Measurements from ENCODE around the gene ATXN7.
A peak's percentile ranks its signal among the peaks of the same experiment; 100 is the strongest.

The ATXN7 gene

GRCh38 chr3:63960048-63960711 is 96.5 kb downstream of the ATXN7 start:
- TF ChIP-seq, protein P1, sequence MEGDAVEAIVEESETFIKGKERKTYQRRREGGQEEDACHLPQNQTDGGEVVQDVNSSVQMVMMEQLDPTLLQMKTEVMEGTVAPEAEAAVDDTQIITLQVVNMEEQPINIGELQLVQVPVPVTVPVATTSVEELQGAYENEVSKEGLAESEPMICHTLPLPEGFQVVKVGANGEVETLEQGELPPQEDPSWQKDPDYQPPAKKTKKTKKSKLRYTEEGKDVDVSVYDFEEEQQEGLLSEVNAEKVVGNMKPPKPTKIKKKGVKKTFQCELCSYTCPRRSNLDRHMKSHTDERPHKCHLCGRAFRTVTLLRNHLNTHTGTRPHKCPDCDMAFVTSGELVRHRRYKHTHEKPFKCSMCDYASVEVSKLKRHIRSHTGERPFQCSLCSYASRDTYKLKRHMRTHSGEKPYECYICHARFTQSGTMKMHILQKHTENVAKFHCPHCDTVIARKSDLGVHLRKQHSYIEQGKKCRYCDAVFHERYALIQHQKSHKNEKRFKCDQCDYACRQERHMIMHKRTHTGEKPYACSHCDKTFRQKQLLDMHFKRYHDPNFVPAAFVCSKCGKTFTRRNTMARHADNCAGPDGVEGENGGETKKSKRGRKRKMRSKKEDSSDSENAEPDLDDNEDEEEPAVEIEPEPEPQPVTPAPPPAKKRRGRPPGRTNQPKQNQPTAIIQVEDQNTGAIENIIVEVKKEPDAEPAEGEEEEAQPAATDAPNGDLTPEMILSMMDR (IDR thresholded peaks at IDR 0.05; ENCODE audit: control insufficient read depth, extremely low read depth, insufficient read depth): no peak
- H3K4me3 ChIP-seq (ENCODE audit: low read depth, low read length): no peak overlapping the region
- DNase-seq (ENCODE audit: low read depth): no peak

DNA sequence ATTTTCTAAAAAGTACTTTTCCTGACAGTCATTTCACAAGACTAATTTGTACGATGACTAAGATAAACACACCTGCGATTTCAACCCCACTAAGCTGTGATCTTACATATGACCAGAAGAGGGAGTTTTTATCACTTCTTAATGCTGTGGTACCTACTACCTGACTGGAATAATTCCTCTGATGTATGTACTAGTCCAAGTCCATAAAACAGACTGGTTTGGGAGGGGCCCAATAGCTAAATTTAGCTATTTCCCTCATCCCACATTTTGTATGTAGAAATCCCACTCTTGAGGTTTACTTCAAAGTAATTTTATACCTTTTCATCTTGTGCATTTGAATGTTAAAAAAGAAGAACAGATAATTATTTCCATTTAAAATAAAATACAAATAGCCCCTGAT is 98.2 kb downstream of the ATXN7 start:
- no peak overlapping the region for H3K4me3 ChIP-seq (ENCODE audit: low read depth, low read length)
- peak; percentile 46 for DNase-seq (ENCODE audit: low read depth)
- TF ChIP-seq, protein P1 (IDR thresholded peaks at IDR 0.05; ENCODE audit: control insufficient read depth, extremely low read depth, insufficient read depth): peak; percentile 63

GRCh38 chr3:63963496-63963895 is 99.8 kb downstream of the ATXN7 start:
- no peak overlapping the region for H3K4me3 ChIP-seq (ENCODE audit: low read depth, low read length)
- no peak for DNase-seq (ENCODE audit: low read depth)
- TF ChIP-seq, protein P1 (IDR thresholded peaks at IDR 0.05; ENCODE audit: control insufficient read depth, extremely low read depth, insufficient read depth): no peak

GRCh38 chr3:63964681-63965485 is 101.2 kb downstream of the ATXN7 start:
- TF ChIP-seq, protein P1 (IDR thresholded peaks at IDR 0.05; ENCODE audit: control insufficient read depth, extremely low read depth, insufficient read depth): no peak
- H3K4me3 ChIP-seq (ENCODE audit: low read depth, low read length): no peak overlapping the region
- no peak for DNase-seq (ENCODE audit: low read depth)

- DNase-seq (ENCODE audit: low read depth): no peak
- TF ChIP-seq, protein P1 (IDR thresholded peaks at IDR 0.05; ENCODE audit: control insufficient read depth, extremely low read depth, insufficient read depth): no peak
- H3K4me3 ChIP-seq (ENCODE audit: low read depth, low read length): no peak overlapping the region
These were observed 102.3 kb downstream of the ATXN7 start for GRCh38 chr3:63966007-63966406.

DNA sequence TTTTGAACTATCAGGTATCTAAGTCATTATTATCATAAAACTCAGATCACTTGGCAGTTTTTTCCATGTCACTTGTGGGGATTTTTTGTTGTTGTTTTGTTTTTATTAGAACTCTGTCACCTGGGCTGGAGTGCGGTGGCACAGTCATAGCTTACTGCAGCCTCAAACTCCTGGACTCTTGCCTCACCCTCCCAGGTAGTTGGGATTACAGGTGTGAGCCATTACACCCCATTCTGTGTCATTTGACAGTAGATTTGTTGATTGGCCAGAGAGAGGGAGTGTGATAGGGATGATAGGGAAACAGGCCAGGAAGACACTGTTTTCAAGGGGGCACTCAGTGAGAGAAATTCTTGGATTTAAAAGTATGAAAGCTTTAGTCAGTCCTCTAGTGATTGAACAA is 103.2 kb downstream of the ATXN7 start:
- TF ChIP-seq, protein P1 (IDR thresholded peaks at IDR 0.05; ENCODE audit: control insufficient read depth, extremely low read depth, insufficient read depth): no peak
- DNase-seq (ENCODE audit: low read depth): no peak
- H3K4me3 ChIP-seq (ENCODE audit: low read depth, low read length): no peak overlapping the region

All from LNCaP clone FGC (cell line).